GM06990 (cell line): ENCODE data around the gene ARID5B.

Source experiments
- DNase-seq: peaks from one replicate; pipeline ENCODE4 v3.0.0-alpha.2; 2011; ENCODE audit not compliant: insufficient read length; ENCODE audit errors: extremely low read depth
- H3K27me3 ChIP-seq: replicated peaks from 2 replicates; pipeline ENCODE4 v1.6.0; 2011; ENCODE audit warnings: low read length; ENCODE audit not compliant: control insufficient read depth, insufficient read depth
- H3K36me3 ChIP-seq: 2 replicates; pipeline ENCODE4 v1.5.1; 2011; ENCODE audit warnings: low read length; ENCODE audit not compliant: control insufficient read depth, insufficient read depth
- H3K4me3 ChIP-seq: replicated peaks from 2 replicates; pipeline ENCODE4 v1.5.1; 2011; ENCODE audit warnings: low read depth, mild to moderate bottlenecking, control low read depth, low read length
- CTCF ChIP-seq: IDR thresholded peaks from 2 replicates; pipeline ENCODE4 v1.5.1; 2011; ENCODE audit warnings: low read length, control low read depth, mild to moderate bottlenecking, inconsistent platforms; ENCODE audit not compliant: insufficient read depth, poor library complexity, severe bottlenecking

The ARID5B gene

DNA sequence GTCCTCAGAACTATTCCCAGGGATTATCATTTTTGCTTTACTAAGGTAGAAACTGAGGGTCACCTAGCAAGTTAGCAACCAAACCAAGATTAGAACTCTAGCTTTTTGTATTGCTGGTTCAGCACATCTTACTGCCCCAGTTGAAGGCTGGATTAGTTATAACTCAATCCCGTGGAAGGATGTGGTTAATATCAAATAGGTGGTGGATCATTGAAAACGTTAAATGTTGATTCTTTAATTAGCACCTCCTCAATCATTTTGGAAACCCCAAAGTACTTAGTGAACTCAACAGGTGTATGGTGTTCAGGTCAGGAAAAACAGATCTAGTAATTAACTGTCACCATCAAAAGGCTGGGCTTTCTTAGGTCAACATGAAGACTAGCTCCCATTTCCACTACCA is 152.4 kb downstream of the ARID5B start:
- no peak overlapping the region; the same call in 1 of the 2 replicates for H3K4me3 ChIP-seq
- H3K27me3 ChIP-seq = no peaks in the 10 kb centered on the region
- no peak for TF ChIP-seq CTCF
- H3K36me3 ChIP-seq = peaks cover 15% of the 10 kb centered on the region
- no peak for DNase-seq

- TF ChIP-seq CTCF = no peak
- H3K27me3 ChIP-seq = no peaks in the 10 kb centered on the region
- DNase-seq = no peak
- H3K4me3 ChIP-seq = peak overlapping the region; percentile 28
- peaks cover 15% of the 10 kb centered on the region for H3K36me3 ChIP-seq
These were observed 152.9 kb downstream of the ARID5B start for GRCh38 chr10:62054408-62054807.

DNA sequence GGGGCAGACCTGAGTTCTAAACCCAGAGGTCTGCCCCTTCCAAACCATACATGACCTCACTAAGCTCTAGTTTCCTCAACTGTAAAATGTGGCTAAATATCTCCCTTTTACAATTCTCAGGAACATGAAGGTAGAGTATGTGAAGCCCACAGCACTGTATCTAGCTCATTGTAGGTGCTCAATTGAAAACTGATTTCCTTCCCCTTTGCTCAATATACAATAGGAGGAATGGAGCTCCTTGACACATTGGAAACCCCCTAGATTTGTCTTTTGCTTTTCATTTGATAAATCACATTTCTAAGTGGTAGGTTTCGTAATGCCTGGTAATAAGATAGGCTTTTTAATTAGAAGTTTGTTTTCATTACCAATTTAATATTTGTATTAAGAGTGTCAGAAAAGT is 153.3 kb downstream of the ARID5B start:
- Histone ChIP-seq H3K27me3 (no peaks in the 10 kb centered on the region), H3K4me3 (peak overlapping the region; percentile 44), H3K36me3 (peaks cover 15% of the 10 kb centered on the region)
- no peak for TF ChIP-seq CTCF
- peak; percentile 40 for DNase-seq

- Histone ChIP-seq H3K4me3 (peak overlapping the region; percentile 44), H3K36me3 (peaks cover 17% of the 10 kb centered on the region), H3K27me3 (no peaks in the 10 kb centered on the region)
- no peak for DNase-seq
- TF ChIP-seq CTCF = no peak
These were observed 154.7 kb downstream of the ARID5B start for GRCh38 chr10:62056219-62056618.

- TF ChIP-seq CTCF = no peak
- no peak for DNase-seq
- Histone ChIP-seq H3K36me3 (peaks cover 19% of the 10 kb centered on the region), H3K27me3 (no peaks in the 10 kb centered on the region), H3K4me3 (no peak overlapping the region)
These were observed 155.2 kb downstream of the ARID5B start for GRCh38 chr10:62056698-62057097.

- H3K4me3 ChIP-seq = no peak overlapping the region
- H3K27me3 ChIP-seq = no peaks in the 10 kb centered on the region
- no peak for DNase-seq
- H3K36me3 ChIP-seq = peaks cover 16% of the 10 kb centered on the region
- no peak for TF ChIP-seq CTCF
These were observed 155.9 kb downstream of the ARID5B start for GRCh38 chr10:62057359-62057758.
